Epithelial cell of proximal tubule (primary cell): ENCODE results near the gene DRGX. TPM values are rescaled to one million over a fixed set of nuclear protein-coding genes. Genes with fewer than 3 reads are reported as not detected.

Source experiments
- DNase-seq: peaks from one replicate; pipeline ENCODE4 v3.0.0-alpha.2; 2011; ENCODE audit warnings: low read depth
- H3K4me3 ChIP-seq: 2 replicates; pipeline ENCODE4 v1.5.1; 2011; ENCODE audit warnings: low read depth, mild to moderate bottlenecking, low read length
- CTCF ChIP-seq: conservative IDR thresholded peaks from 2 replicates; pipeline ENCODE4 v1.5.1; 2012; ENCODE audit warnings: low read depth, mild to moderate bottlenecking, low read length
- total RNA-seq: library from RNA; depleted of rRNA; stranded (reverse); fragments of >200 nt; gene quantifications from 2 replicates; pipeline ENCODE4 v1.2.3, GENCODE V29; 2015

The DRGX gene
- total RNA-seq, 1 donor from 2014 or later: not detected

- no peak for TF ChIP-seq CTCF
- DNase-seq: no peak
- no peak overlapping the region for H3K4me3 ChIP-seq
These were observed 73.3 kb downstream of the DRGX start for GRCh38 chr10:49322371-49323170.

- DNase-seq: no peak
- TF ChIP-seq CTCF: no peak
- no peak overlapping the region for H3K4me3 ChIP-seq
These were observed 74.9 kb downstream of the DRGX start for GRCh38 chr10:49321021-49321420.

- DNase-seq: no peak
- no peak for TF ChIP-seq CTCF
These were observed 75.7 kb downstream of the DRGX start for GRCh38 chr10:49320191-49320590.

GRCh38 chr10:49319206-49319605 lies 76.7 kb downstream of the DRGX start:
- no peak overlapping the region for H3K4me3 ChIP-seq
- DNase-seq: no peak
- no peak for TF ChIP-seq CTCF

More at GRCh38 chr10:49320191-49320590, 75.7 kb downstream of the DRGX start:
- no peak overlapping the region for H3K4me3 ChIP-seq

- no peak for TF ChIP-seq CTCF
- H3K4me3 ChIP-seq: no peak overlapping the region
- no peak for DNase-seq
These were observed 77.1 kb downstream of the DRGX start for GRCh38 chr10:49318755-49319154.

- DNase-seq: no peak
- no peak overlapping the region for H3K4me3 ChIP-seq
- TF ChIP-seq CTCF: no peak
These were observed 77.9 kb downstream of the DRGX start for GRCh38 chr10:49318028-49318427.

- no peak overlapping the region for H3K4me3 ChIP-seq
- DNase-seq: no peak
- no peak for TF ChIP-seq CTCF
These were observed 81.1 kb downstream of the DRGX start for GRCh38 chr10:49314806-49315205.
